ENCODE measurements around the gene MRAS.

DNA sequence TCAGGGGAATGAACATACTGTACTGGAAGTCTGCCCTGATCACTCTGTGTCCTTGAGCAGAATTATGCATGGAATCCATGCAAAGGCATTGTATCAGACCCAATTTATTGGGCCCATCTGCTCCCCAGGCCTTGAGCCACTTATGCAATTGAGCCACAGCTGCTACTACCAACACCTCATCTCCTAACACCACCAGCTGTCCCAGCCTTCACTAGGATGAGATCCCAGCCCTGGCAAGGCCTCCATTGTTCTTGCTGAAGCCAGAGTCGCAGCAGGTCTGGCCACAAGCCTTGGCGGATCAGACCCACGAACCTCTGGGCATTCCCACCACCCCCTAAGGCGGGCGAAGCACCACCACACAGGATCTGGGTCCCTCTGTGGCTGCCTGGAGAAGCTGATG is 9.6 kb upstream of the MRAS start:
- TF ChIP-seq, protein P1, sequence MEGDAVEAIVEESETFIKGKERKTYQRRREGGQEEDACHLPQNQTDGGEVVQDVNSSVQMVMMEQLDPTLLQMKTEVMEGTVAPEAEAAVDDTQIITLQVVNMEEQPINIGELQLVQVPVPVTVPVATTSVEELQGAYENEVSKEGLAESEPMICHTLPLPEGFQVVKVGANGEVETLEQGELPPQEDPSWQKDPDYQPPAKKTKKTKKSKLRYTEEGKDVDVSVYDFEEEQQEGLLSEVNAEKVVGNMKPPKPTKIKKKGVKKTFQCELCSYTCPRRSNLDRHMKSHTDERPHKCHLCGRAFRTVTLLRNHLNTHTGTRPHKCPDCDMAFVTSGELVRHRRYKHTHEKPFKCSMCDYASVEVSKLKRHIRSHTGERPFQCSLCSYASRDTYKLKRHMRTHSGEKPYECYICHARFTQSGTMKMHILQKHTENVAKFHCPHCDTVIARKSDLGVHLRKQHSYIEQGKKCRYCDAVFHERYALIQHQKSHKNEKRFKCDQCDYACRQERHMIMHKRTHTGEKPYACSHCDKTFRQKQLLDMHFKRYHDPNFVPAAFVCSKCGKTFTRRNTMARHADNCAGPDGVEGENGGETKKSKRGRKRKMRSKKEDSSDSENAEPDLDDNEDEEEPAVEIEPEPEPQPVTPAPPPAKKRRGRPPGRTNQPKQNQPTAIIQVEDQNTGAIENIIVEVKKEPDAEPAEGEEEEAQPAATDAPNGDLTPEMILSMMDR (IDR thresholded peaks at IDR 0.05) = no peak
- no peak for TF ChIP-seq POLR2A (IDR thresholded peaks at IDR 0.05)
